MM.1S (cell line): ENCODE results near the gene C10orf53.

ENCODE experiments used
- EZH2phosphoT487 ChIP-seq: fragments of 300-600 bp; sonication (generic); IDR thresholded peaks from 2 replicates; pipeline ENCODE4 v1.6.1; 2018; ENCODE audit warnings: antibody characterized with exemption, low read length
- TF ChIP-seq, protein P1 (sequence below): fragments of 300-600 bp; sonication (generic); IDR thresholded peaks from 2 replicates; pipeline ENCODE4 v1.5.1; 2016; ENCODE audit warnings: antibody characterized with exemption, low read length, mixed read lengths

DNA sequence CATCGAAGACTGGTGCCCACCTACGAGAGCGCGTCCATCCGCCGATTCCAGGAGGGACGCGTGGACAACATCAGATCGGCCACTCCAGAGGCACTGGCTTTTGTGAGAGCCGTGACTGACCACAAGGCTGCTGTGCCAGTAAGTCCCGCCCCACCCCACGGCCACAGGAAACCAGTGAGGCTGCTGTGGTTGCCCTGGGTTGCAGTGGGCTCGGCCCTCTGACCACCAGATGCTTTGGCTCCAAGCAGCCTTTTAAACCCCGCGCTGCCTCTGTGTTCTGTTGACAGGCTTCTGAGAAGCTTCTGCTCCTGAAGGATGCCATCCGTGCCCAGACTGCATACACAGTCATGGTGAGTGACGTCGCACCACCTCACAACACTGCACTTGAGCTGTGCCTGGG lies 24.4 kb upstream of the C10orf53 start:
- TF ChIP-seq, protein P1, sequence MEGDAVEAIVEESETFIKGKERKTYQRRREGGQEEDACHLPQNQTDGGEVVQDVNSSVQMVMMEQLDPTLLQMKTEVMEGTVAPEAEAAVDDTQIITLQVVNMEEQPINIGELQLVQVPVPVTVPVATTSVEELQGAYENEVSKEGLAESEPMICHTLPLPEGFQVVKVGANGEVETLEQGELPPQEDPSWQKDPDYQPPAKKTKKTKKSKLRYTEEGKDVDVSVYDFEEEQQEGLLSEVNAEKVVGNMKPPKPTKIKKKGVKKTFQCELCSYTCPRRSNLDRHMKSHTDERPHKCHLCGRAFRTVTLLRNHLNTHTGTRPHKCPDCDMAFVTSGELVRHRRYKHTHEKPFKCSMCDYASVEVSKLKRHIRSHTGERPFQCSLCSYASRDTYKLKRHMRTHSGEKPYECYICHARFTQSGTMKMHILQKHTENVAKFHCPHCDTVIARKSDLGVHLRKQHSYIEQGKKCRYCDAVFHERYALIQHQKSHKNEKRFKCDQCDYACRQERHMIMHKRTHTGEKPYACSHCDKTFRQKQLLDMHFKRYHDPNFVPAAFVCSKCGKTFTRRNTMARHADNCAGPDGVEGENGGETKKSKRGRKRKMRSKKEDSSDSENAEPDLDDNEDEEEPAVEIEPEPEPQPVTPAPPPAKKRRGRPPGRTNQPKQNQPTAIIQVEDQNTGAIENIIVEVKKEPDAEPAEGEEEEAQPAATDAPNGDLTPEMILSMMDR, result no peak
- TF ChIP-seq EZH2phosphoT487, result no peak
